Esophagus squamous epithelium (tissue), 5 donors: ENCODE results near the gene ZCCHC17. TPM values are rescaled to one million over a fixed set of nuclear protein-coding genes. Genes with fewer than 3 reads are reported as not detected.

Experiments used
- DNase-seq: peaks from one replicate; lab custom pipeline; 2025; lab: John Stamatoyannopoulos, UW
- H3K27ac ChIP-seq, 4 donors: fragments of 200-600 bp; sonication (generic); one replicate each; pipeline ENCODE4 v1.5.1; 2016 to 2019; ENCODE audit warnings: mild to moderate bottlenecking in 1 of 4
- H3K27me3 ChIP-seq, 4 donors: fragments of 200-600 bp; sonication (generic); 1 replicate in 3 of 4; 2 replicates in 1 of 4; pipeline versions ENCODE4 v1.5.1 to v1.6.0; 2017 to 2021; ENCODE audit warnings: antibody characterized with exemption in 1 of 4
- H3K36me3 ChIP-seq, 3 donors: fragments of 200-600 bp; sonication (generic); one replicate each; pipeline ENCODE4 v1.5.1; 2016 to 2019
- H3K4me1 ChIP-seq, 3 donors: fragments of 200-600 bp; sonication (generic); one replicate each; pipeline ENCODE4 v1.5.1; 2017 to 2019
- H3K4me3 ChIP-seq, 4 donors: fragments of 200-600 bp; sonication (generic); 1 replicate in 3 of 4; 2 replicates in 1 of 4; pipeline ENCODE4 v1.5.1; 2016 to 2019; ENCODE audit warnings: mild to moderate bottlenecking in 2 of 4, moderate library complexity in 1 of 4
- H3K9me3 ChIP-seq, 3 donors: fragments of 200-600 bp; sonication (generic); one replicate each; pipeline ENCODE4 v1.5.1; 2016 to 2019
- POLR2A ChIP-seq, 4 donors: fragments of 450-650 bp; IDR thresholded peaks; one replicate each; pipeline ENCODE4 v1.6.1; 2017; ENCODE audit warnings: antibody characterized with exemption in 4 of 4, mild to moderate bottlenecking in 4 of 4, moderate library complexity in 3 of 4
- WGBS, 2 donors: methylation state at CpG; one replicate each; pipeline ENCODE4 v1.1.5; 2018; 5-methylcytosine and 5-hydroxymethylcytosine counted together
- intact Hi-C: fragments of 100-400 bp; cut with DNase I; formaldehyde crosslinking; loops from one replicate; pipeline ENCODE4 v1.15.0; 2022
- total RNA-seq, 4 donors: library from RNA; depleted of rRNA; stranded (reverse); fragments of >200 nt; gene quantifications; one replicate each; pipeline ENCODE4 v1.1.0, GENCODE V29; 2016
- TF ChIP-seq, protein P1 (sequence below), 6 experiments: fragments of 450-650 bp in 4 of 6; fragments of 200-600 bp in 2 of 6; sonication (generic) in 2 of 6; IDR thresholded peaks; one replicate each; pipeline ENCODE4 v1.5.1; 2016 to 2019; ENCODE audit warnings: antibody characterized with exemption in 6 of 6, mild to moderate bottlenecking in 4 of 6, moderate library complexity in 4 of 6
- donor health status: DM: yes; HTN: yes; CAD: no.

ZCCHC17 gene
- total RNA-seq, 4 donors from 2014 or later, result 11.5 to 22.5 (median 18.6) TPM

DNA sequence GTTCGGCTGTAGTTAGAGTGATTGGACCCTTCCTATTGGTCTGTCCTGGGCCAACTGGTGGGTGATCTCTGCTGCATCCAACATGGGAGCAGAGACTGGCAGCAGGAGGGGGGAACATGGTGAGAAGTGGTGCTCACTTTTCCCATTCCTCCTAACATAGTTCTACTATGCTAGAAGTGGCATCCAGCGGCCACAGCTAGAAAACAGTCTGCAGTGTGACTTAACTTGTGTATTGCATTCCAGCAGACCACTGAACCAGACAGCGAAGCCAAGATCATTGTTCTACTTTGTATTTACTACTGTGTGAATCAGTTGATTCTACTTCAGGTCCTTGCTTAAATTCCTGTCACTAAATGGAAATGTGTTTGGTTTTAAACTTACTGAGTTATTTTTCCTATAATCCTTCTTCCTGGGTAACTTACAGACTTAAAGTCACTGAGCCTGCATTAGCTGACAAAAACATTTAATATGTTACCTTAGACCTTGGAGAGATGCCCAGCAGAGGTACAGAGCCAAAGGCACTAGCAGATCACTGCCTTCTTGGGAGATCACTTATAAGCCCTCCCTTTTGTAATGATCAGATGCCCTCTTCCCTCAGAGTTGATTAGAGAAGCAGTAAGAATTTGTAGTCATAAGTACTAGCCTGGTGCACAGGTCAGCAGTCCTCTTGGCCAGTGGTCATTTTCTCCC lies 67.9 kb downstream of the ZCCHC17 start:
- WGBS, 2 donors, result 89 to 93% methylated on average over 3 of the region's 3 CpGs
- no peak for DNase-seq
- TF ChIP-seq, protein P1, sequence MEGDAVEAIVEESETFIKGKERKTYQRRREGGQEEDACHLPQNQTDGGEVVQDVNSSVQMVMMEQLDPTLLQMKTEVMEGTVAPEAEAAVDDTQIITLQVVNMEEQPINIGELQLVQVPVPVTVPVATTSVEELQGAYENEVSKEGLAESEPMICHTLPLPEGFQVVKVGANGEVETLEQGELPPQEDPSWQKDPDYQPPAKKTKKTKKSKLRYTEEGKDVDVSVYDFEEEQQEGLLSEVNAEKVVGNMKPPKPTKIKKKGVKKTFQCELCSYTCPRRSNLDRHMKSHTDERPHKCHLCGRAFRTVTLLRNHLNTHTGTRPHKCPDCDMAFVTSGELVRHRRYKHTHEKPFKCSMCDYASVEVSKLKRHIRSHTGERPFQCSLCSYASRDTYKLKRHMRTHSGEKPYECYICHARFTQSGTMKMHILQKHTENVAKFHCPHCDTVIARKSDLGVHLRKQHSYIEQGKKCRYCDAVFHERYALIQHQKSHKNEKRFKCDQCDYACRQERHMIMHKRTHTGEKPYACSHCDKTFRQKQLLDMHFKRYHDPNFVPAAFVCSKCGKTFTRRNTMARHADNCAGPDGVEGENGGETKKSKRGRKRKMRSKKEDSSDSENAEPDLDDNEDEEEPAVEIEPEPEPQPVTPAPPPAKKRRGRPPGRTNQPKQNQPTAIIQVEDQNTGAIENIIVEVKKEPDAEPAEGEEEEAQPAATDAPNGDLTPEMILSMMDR (IDR thresholded peaks at IDR 0.05), result no peak
- no peak for TF ChIP-seq POLR2A (IDR thresholded peaks at IDR 0.05)
- H3K4me1 ChIP-seq, result no peaks in the 10 kb centered on the region
- no peaks in the 10 kb centered on the region for H3K27me3 ChIP-seq
- H3K9me3 ChIP-seq, result no peaks in the 10 kb centered on the region
- intact Hi-C loops, result no loop called here
- H3K4me3 ChIP-seq, result no peak overlapping the region
- peaks cover 0 to 80% (median 12%) of the 10 kb centered on the region in 3 donors for H3K36me3 ChIP-seq
- no peak overlapping the region for H3K27ac ChIP-seq

DNA sequence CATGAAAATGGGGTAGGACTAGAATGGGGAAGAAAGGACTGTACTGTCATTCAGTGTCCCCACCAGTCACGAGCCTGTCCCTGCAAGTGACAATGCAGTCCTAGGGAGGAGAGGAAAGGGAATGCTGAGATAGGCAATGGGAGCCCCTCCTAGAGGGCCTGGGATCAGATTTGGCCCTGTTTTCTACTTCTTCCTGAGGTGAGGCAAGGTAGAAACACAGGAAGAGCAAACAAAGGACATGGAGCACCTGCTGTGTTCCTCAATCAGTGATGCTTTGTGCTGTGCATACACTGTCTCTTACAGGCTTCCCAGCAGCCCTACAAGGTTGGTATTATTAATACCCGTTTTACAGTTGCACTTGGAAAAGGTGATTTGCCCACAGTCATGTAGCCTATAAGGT lies 70.0 kb downstream of the ZCCHC17 start:
- DNase-seq, result no peak
- Histone ChIP-seq H3K4me3 (no peak overlapping the region), H3K4me1 (no peaks in the 10 kb centered on the region), H3K27ac (no peak overlapping the region), H3K27me3 (no peaks in the 10 kb centered on the region), H3K36me3 (peaks cover 0 to 59% (median 7%) of the 10 kb centered on the region in 3 donors), H3K9me3 (no peaks in the 10 kb centered on the region)
- no peak for TF ChIP-seq POLR2A (IDR thresholded peaks at IDR 0.05)
- TF ChIP-seq, protein P1 (IDR thresholded peaks at IDR 0.05), result no peak
- WGBS, 2 donors, result 60 to 71% methylated on average over 2 of the region's 2 CpGs
- intact Hi-C loops, result no loop called here

DNA sequence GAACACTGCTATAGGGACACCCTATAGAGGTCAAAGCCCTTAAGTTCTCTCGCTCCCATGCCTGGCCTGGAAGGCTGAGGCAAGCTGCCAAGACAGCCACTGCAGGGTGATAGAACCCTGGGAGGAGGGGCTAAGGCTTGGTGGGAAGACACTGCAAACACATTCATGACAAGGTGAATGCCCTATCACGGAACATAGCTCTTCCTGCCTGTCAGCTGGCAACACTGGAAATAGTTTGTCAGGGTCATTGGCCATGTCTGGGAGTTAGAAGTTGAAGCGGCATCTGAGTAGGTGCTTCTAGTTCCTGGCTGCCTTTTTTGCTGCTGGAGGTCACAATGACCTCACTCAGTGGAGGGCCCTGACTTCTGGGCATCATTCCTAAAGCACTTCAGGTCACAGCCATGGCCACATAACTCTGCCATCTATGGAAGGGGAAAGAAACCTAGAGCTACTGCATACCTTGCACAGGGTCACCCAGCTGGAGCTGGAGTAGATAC lies 71.8 kb downstream of the ZCCHC17 start:
- WGBS, 2 donors, result 88 to 100% methylated on average over 1 to 3 of the region's 3 CpGs
- intact Hi-C loops, result no loop called here
- DNase-seq, result no peak
- Histone ChIP-seq H3K27me3 (peaks cover 0 to 5% (median 0%) of the 10 kb centered on the region in 4 donors), H3K4me3 (no peak overlapping the region), H3K27ac (no peak overlapping the region), H3K36me3 (peaks cover 0 to 41% (median 7%) of the 10 kb centered on the region in 3 donors), H3K4me1 (peaks cover 10 to 18% (median 12%) of the 10 kb centered on the region in 3 donors), H3K9me3 (no peaks in the 10 kb centered on the region)
- TF ChIP-seq POLR2A (IDR thresholded peaks at IDR 0.05), result no peak

DNA sequence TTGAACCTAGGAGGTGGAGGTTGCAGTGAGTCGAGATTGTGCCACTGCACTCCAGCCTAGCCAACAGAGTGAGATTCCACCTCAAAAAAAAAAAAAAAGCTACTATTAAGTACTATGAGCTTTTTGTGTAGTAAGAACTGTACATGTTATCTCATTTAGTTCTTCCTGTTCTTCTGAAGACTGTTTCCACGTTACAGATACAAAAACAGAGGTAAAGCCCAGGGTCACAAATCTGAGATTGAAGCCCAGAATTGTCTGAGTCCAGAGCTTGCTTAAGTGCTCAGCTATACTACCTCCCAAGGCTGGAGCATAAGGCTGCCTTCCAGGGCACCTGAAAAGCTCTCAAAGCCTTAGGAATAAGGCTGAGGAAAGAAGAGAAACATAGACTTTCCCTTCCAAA lies 73.2 kb downstream of the ZCCHC17 start:
- Histone ChIP-seq H3K9me3 (no peaks in the 10 kb centered on the region), H3K36me3 (peaks cover 0 to 27% (median 0%) of the 10 kb centered on the region in 3 donors), H3K27ac (no peak overlapping the region), H3K27me3 (peaks cover 0 to 5% (median 0%) of the 10 kb centered on the region in 4 donors), H3K4me1 (peaks cover 15 to 31% (median 15%) of the 10 kb centered on the region in 3 donors), H3K4me3 (no peak overlapping the region)
- intact Hi-C loops, result no loop called here
- 69 to 75% methylated on average over 2 of the region's 2 CpGs for WGBS, 2 donors
- DNase-seq, result no peak
- no peak for TF ChIP-seq POLR2A (IDR thresholded peaks at IDR 0.05)
- TF ChIP-seq, protein P1 (IDR thresholded peaks at IDR 0.05), result no peak

DNA sequence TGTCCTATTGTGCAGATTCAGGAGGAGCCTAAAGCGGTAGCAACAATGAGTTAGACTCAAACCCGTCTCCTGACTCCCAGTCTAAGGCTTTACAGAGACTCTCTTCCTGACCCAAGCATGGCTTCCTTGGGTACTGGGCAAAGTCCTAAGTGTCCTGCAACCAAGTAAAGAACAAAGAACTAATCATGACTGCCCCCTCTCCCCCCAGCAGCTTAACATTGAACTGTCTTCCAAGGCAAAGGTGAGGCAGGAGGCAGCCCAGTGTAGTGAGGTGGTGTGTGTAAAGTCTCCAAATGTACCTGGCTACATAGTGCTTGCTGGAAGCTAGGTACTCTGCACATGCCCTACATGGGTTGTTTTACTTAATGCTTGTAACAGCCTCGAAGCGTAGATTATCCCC lies 73.7 kb downstream of the ZCCHC17 start:
- TF ChIP-seq, protein P1 (IDR thresholded peaks at IDR 0.05), result no peak
- no peak for TF ChIP-seq POLR2A (IDR thresholded peaks at IDR 0.05)
- DNase-seq, result no peak
- Histone ChIP-seq H3K27me3 (peaks cover 0 to 5% (median 0%) of the 10 kb centered on the region in 4 donors), H3K36me3 (peaks cover 0 to 22% (median 0%) of the 10 kb centered on the region in 3 donors), H3K9me3 (no peaks in the 10 kb centered on the region), H3K4me1 (peaks cover 15 to 32% (median 15%) of the 10 kb centered on the region in 3 donors), H3K4me3 (no peak overlapping the region), H3K27ac (no peak overlapping the region)
- intact Hi-C loops, result no loop called here
- WGBS, 2 donors, result 97 to 100% methylated on average over 4 of the region's 4 CpGs
